Common myeloid progenitor, CD34-positive (primary cell): Measurements from ENCODE around the gene MIOS.

Source experiments
- CTCF ChIA-PET: fragments of 350-600 bp; sonication (Branson Sonifier 250); formaldehyde crosslinking; loops from one replicate; lab custom pipeline; 2021; ENCODE audit warnings: antibody characterized with exemption; lab: Charles Lee
- POLR2A ChIA-PET: fragments of 350-600 bp; sonication (Branson Sonifier 250); formaldehyde crosslinking; loops from one replicate; lab custom pipeline; 2021; ENCODE audit warnings: antibody characterized with exemption; lab: Charles Lee
- DNase-seq, 3 donors: peaks; one replicate each; pipeline versions ENCODE4 v3.0.0 to v3.0.0-alpha.2; 2013
- H3K27ac ChIP-seq, 2 experiments: 1 replicate in 1 of 2; 2 replicates in 1 of 2; pipeline ENCODE4 v1.7.0; 2013; ENCODE audit warnings: inconsistent platforms in 2 of 2, low read length in 2 of 2, mild to moderate bottlenecking in 2 of 2, low read depth in 1 of 2, moderate library complexity in 1 of 2; ENCODE audit not compliant: severe bottlenecking in 2 of 2, insufficient read depth in 1 of 2, poor library complexity in 1 of 2
- H3K27me3 ChIP-seq, 5 experiments: replicated peaks in 2 of 5; 1 replicate in 3 of 5; 2 replicates in 2 of 5; pipeline versions ENCODE4 v1.6.1 to v1.7.0; 2013; ENCODE audit warnings: low read length in 4 of 5, mild to moderate bottlenecking in 2 of 5, moderate library complexity in 2 of 5, inconsistent platforms in 1 of 5; ENCODE audit not compliant: insufficient read depth in 5 of 5, control insufficient read depth in 4 of 5
- H3K36me3 ChIP-seq, 4 experiments: 1 replicate in 2 of 4; 2 replicates in 2 of 4; pipeline versions ENCODE4 v1.6.1 to v1.7.0; 2013; ENCODE audit warnings: low read length in 3 of 4, control low read depth in 1 of 4, mild to moderate bottlenecking in 1 of 4; ENCODE audit not compliant: control insufficient read depth in 4 of 4, insufficient read depth in 4 of 4
- H3K4me1 ChIP-seq, 4 experiments: 1 replicate in 3 of 4; 2 replicates in 1 of 4; pipeline versions ENCODE4 v1.6.1 to v1.7.1; 2013; ENCODE audit warnings: low read length in 3 of 4, mild to moderate bottlenecking in 3 of 4, control low read depth in 1 of 4, inconsistent platforms in 1 of 4, moderate library complexity in 1 of 4; ENCODE audit not compliant: control insufficient read depth in 4 of 4, insufficient read depth in 4 of 4; ENCODE audit errors: control extremely low read depth in 1 of 4
- H3K4me3 ChIP-seq, 7 experiments: 1 replicate in 4 of 7; 2 replicates in 3 of 7; pipeline versions ENCODE4 v1.5.1 to v1.7.0; 2013; ENCODE audit warnings: mild to moderate bottlenecking in 7 of 7, low read length in 6 of 7, moderate library complexity in 6 of 7, inconsistent platforms in 2 of 7, low read depth in 2 of 7, control low read depth in 1 of 7; ENCODE audit not compliant: insufficient read depth in 4 of 7, control insufficient read depth in 1 of 7; ENCODE audit errors: extremely low read depth in 1 of 7
- H3K9me3 ChIP-seq, 5 experiments: 1 replicate in 4 of 5; 2 replicates in 1 of 5; pipeline versions ENCODE4 v1.6.1 to v1.7.1; 2013; ENCODE audit warnings: low read length in 4 of 5, mild to moderate bottlenecking in 2 of 5, inconsistent platforms in 1 of 5, low read depth in 1 of 5, moderate library complexity in 1 of 5; ENCODE audit not compliant: control insufficient read depth in 4 of 5, insufficient read depth in 2 of 5; ENCODE audit errors: control extremely low read depth in 1 of 5
- WGBS: methylation state at CpG from one replicate; pipeline ENCODE4 v1.1.5; 2013; ENCODE audit not compliant: insufficient coverage; 5-methylcytosine and 5-hydroxymethylcytosine counted together

Gene MIOS

DNA sequence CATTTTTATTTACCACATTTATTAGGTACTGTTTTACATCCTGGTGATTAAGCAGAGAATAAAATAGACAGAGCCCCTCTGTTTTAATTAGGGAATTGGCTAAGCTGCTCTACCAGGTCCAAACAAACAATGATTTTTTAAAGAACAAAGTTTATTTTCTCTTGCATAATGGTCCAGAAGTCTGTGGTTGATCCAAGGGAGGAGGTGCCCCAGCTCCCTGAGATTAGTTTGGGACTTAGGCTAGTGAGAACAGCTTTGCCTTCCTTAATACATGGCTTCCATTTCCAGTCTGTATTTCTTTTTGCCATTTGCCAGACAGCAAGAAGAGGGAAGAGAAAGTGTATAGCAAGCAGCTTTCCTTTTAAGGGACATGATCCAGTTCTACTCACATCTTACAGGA, 2.9 kb upstream of the MIOS start:
- POLR2A ChIA-PET, result no interaction called here
- no peak for DNase-seq
- H3K4me3 ChIP-seq, result no peak overlapping the region
- CTCF ChIA-PET, result no interaction called here
- no peaks in the 10 kb centered on the region for H3K36me3 ChIP-seq
- H3K27ac ChIP-seq, result no peak overlapping the region
- H3K4me1 ChIP-seq, result peaks cover 13 to 17% (median 15%) of the 10 kb centered on the region in 4 experiments
- no peaks in the 10 kb centered on the region for H3K27me3 ChIP-seq
- H3K9me3 ChIP-seq, result peaks cover 0 to 8% (median 0%) of the 10 kb centered on the region in 5 experiments

DNA sequence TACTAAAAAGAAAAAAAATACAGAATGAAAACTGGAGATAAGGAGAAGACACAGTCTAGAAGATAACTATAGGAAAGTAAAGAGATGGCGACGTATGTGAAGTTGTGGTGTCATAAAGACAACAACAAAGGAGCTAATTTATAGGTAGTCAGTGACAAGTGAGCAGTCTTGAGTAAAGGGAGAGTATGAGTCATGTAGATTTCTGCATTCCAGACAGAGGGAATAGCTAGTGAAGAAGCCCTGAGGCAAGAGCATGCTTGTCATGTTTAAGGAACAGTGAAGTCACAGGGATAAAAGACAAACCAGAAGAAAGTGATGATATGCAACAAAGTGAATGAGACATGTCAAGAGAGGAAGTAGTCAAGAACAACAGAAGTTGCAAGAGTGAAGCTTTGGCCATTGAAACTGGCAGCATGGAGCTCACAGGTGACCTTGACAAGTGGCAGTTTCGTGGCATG, 2.3 kb upstream of the MIOS start:
- H3K36me3 ChIP-seq, result no peaks in the 10 kb centered on the region
- POLR2A ChIA-PET, result no interaction called here
- H3K4me3 ChIP-seq, result no peak overlapping the region
- CTCF ChIA-PET, result no interaction called here
- no peaks in the 10 kb centered on the region for H3K27me3 ChIP-seq
- H3K9me3 ChIP-seq, result peaks cover 0 to 6% (median 0%) of the 10 kb centered on the region in 5 experiments
- WGBS, result 100% methylated on average over 3 of the region's 3 CpGs
- no peak for DNase-seq
- no peak overlapping the region for H3K27ac ChIP-seq
- H3K4me1 ChIP-seq, result peaks cover 18 to 22% (median 19%) of the 10 kb centered on the region in 4 experiments

DNA sequence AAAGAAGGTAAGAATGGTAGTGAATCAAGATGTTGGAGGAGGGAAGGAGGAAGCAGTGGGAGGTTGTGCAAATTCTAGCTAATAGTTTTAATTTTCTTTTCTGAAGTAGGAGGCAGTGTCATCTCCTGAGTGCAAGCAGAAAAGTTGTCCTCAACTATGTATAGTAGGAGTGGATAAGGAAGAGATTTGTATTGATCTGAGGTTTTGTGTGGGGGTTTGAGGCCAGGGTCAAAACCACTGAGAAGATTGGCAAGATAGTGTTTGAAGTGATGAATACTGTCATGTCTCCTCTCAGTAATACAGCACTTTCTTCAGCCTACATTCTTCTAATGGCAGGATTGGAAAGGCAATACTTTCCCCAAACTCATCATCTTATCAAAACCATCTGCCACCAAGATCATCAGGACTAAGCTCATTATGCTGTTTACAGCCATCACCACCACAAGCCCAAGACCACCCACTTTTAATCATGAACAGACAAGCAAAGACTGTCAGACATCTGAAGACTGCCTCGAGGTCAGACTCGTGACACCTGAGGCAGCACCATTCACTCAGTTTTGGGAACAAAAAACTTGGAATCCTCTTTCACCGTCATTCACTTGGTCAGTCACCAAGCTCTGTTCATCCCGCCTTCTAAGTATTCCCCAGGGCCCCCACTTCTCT, 1.5 kb upstream of the MIOS start:
- Histone ChIP-seq H3K27ac (no peak overlapping the region), H3K36me3 (peaks cover 0 to 4% (median 1%) of the 10 kb centered on the region in 4 experiments), H3K4me1 (peaks cover 20 to 25% (median 20%) of the 10 kb centered on the region in 4 experiments), H3K27me3 (no peaks in the 10 kb centered on the region), H3K4me3 (no peak overlapping the region), H3K9me3 (no peaks in the 10 kb centered on the region)
- no peak for DNase-seq
- CTCF ChIA-PET, result interaction anchor here (1.5 kb wide), 1 partner anchor 471 kb away, joined by 3 read pairs; no protein-coding TSS in a partner anchor
- POLR2A ChIA-PET, result no interaction called here
- 95% methylated on average over 3 of the region's 4 CpGs for WGBS

DNA sequence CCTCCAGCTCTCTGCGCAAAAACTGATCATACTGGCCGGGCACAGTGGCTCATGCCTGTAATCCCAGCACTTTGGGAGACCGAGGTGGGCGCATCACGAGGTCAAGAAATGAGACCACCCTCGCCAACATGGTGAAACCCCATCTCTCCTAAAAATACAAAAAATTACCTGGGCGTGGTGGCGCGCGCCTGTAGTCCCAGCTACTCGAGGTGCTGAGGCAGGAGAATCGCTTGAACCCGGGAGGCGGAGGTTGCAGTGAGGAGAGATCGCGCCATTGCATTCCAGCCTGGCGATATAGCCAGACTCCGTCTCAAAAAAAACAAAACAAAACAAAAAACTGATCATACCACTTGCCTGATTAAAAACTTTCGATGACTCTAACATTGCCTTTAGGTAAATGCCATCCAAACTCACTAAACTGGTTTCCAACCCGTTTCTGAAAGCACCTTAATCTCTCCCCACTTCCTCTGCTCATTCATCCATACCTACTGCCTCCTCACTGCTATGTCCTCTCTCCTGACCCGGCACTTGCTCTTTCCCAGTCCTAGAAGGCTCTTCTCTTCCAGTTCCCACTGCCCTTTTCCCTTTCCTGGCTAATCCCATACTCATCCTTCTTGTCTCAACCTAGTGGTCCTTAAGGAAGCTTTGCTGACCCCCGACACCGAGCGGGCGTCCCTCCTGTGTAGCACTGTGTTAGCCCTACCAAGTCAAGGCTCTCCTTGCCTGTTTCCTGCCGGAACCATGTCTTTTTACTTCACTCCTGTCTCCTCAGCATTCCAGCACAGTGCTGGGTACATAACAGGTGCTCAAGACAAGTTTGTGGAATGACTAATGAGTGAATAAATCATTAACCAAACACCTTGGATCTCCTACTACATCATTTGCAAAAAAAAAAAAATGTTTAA, 686 bp upstream of the MIOS start:
- H3K4me3 ChIP-seq, result peak overlapping the region in 6 of 7 experiments; percentile 81 to 93 (median 86)
- ChIA-PET POLR2A (no interaction called here), CTCF (interaction anchor here (1.5 kb wide), 1 partner anchor 472 kb away, joined by 3 read pairs; no protein-coding TSS in a partner anchor)
- H3K27ac ChIP-seq, result peak overlapping the region in 1 of 2 experiments; percentile 91
- no peaks in the 10 kb centered on the region for H3K27me3 ChIP-seq
- H3K9me3 ChIP-seq, result no peaks in the 10 kb centered on the region
- 97% methylated on average over 21 of the region's 26 CpGs for WGBS
- peaks cover 20 to 25% (median 20%) of the 10 kb centered on the region in 4 experiments for H3K4me1 ChIP-seq
- DNase-seq, result no peak
- H3K36me3 ChIP-seq, result peaks cover 0 to 4% (median 2%) of the 10 kb centered on the region in 4 experiments

GRCh38 chr7:7567898-7568531, 1.3 kb downstream of the MIOS start:
- peak overlapping the region in 1 of 2 experiments; percentile 91 for H3K27ac ChIP-seq
- 67% methylated on average over 1 of the region's 2 CpGs for WGBS
- H3K4me3 ChIP-seq, result peak overlapping the region in 6 of 7 experiments; percentile 81 to 93 (median 86)
- ChIA-PET POLR2A (interaction anchor here (0.7 kb wide), 1 partner anchor 73 kb away, joined by 4 read pairs; the partner anchor contains the start of gene UMAD1), CTCF (interaction anchor here (1.0 kb wide), 1 partner anchor 28 kb away, joined by 3 read pairs; no protein-coding TSS in a partner anchor)
- H3K27me3 ChIP-seq, result no peaks in the 10 kb centered on the region
- peaks cover 8 to 15% (median 10%) of the 10 kb centered on the region in 4 experiments for H3K36me3 ChIP-seq
- H3K4me1 ChIP-seq, result peaks cover 20 to 25% (median 20%) of the 10 kb centered on the region in 4 experiments
- peaks cover 0 to 4% (median 0%) of the 10 kb centered on the region in 5 experiments for H3K9me3 ChIP-seq
- DNase-seq, result no peak

DNA sequence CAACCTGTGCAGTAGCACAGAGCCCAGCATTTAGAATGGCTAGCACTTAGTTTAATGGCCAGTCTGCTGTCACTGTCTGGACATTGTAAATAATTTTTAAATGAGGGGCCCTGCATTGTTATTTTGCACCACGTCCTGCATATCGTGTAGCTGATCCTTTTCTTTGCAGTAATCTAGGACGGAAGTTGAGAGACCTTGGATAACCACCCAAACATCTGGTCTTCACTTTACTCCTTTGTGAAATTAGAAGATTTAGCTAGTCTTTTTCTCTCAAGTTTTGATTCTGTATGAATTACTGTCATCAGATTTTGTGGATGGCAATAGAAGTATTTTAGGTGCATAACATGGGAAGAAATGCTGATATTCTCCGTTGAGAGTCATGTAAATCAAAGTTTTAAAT, 1.9 kb downstream of the MIOS start:
- peaks cover 8 to 20% (median 15%) of the 10 kb centered on the region in 4 experiments for H3K36me3 ChIP-seq
- H3K27ac ChIP-seq, result no peak overlapping the region
- H3K9me3 ChIP-seq, result peaks cover 0 to 4% (median 0%) of the 10 kb centered on the region in 5 experiments
- no peak for DNase-seq
- H3K4me1 ChIP-seq, result peaks cover 20 to 25% (median 20%) of the 10 kb centered on the region in 4 experiments
- H3K4me3 ChIP-seq, result peak overlapping the region in 4 of 7 experiments; percentile 53 to 93 (median 86)
- H3K27me3 ChIP-seq, result no peaks in the 10 kb centered on the region
- ChIA-PET POLR2A (no interaction called here), CTCF (no interaction called here)
- 97% methylated on average over 4 of the region's 4 CpGs for WGBS
